Jurkat, Clone E6-1 (cell line): ENCODE data around the gene DPH5.
"Not testable (repeated sequence)": the region's sequence is repeated elsewhere in the genome, so short reads cannot be mapped to it uniquely, and the experiment has no call there.

Source experiments
- DNase-seq: peaks from one replicate; pipeline ENCODE4 v3.0.0-alpha.2; 2011; ENCODE audit warnings: low read depth, low spot score
- H3K4me3 ChIP-seq: 2 replicates; pipeline ENCODE4 v1.5.1; 2011; ENCODE audit warnings: mild to moderate bottlenecking, low read length, control low read depth, moderate library complexity

DPH5 gene

DNA sequence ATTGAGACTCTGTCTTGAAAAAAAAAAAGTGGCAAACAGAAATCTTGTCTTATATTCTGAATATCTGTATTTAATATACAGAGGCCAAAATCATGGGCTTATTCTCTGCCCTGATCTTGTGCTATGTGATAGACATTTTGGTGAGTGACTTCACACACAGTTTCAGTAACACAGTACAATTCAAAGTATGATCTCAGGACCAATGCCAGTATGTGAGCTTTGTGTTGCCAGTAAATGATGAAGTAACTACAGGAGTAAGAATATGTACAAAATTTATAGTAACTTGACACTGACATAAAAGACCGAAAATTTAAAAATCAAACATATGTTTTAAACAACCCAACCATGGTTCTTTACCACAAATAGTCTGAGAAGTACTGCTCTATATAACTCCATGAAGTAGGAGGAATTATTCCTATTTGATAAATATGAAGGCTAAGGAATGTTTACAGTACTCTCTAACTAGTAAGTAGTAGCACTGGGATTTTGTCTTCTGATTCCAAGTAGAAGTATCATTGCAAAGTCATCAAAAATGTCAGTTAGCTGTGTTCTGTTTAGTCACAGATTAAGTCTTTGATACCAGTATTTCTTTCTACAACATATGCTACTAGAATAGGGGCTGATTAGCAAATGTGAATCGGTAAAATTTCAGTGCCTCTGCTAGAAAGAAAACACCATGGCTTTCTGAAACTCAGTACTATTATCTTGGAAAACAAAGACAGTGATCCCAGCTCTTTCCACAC is 25.3 kb downstream of the DPH5 start:
- no peak overlapping the region for H3K4me3 ChIP-seq
- DNase-seq: no peak

DNA sequence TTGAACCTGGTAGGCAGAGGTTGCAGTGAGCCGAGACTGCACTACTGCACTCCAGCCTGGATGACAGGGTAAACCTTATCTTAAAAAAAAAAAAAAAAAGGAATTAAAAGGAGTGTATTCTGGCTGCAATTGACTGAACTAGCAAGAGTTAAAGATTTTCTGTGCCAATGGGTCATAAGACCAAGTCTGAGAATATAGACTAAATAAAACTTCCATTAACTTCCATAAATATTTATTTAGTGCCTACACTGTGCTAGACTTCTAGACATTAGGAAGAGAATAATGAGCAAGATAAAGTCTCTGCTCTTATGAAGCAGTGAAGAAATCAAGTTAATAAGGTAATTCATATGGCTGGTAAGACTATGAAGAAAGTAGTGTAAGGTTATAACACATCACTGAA is 27.2 kb downstream of the DPH5 start:
- DNase-seq: no peak

DNA sequence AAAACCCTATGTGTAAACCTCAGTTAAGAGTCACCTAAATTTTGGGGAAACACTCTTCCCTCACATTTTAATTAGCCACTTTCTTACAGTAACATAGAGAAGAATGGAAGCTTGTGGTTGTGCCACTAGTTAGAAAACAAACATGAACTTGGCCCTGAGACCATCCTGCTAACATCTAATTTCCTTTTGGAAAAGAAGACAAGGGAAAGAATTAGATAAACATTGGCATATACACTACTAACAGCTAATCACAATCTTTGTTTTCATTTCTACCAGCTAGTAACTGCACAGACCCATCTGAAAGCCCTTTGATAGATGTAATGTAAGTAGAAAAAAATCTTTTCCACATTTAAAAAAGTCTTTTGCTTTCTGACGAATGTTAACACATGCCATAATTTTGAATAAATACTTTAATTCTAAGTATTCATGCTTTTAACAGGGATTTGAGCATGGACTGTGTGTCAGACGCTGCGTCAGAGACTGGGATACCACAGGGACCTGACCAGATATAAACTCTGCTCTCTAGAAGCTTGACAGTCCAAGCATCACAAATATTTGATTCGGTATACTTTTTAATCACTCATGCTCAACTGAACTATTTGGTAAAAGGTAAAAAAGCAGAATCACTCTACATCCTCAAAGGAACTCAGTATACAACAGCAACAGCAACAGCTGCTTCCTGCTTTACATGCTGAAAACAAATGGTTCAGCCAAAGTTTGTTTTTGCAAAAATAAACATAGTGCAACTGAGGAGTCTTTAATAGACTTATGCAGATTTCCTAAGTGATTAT is 30.2 kb downstream of the DPH5 start:
- DNase-seq: no peak
- H3K4me3 ChIP-seq: no peak overlapping the region

More for the DNA sequence above, 27.2 kb downstream of the DPH5 start:
- no peak overlapping the region for H3K4me3 ChIP-seq

DNA sequence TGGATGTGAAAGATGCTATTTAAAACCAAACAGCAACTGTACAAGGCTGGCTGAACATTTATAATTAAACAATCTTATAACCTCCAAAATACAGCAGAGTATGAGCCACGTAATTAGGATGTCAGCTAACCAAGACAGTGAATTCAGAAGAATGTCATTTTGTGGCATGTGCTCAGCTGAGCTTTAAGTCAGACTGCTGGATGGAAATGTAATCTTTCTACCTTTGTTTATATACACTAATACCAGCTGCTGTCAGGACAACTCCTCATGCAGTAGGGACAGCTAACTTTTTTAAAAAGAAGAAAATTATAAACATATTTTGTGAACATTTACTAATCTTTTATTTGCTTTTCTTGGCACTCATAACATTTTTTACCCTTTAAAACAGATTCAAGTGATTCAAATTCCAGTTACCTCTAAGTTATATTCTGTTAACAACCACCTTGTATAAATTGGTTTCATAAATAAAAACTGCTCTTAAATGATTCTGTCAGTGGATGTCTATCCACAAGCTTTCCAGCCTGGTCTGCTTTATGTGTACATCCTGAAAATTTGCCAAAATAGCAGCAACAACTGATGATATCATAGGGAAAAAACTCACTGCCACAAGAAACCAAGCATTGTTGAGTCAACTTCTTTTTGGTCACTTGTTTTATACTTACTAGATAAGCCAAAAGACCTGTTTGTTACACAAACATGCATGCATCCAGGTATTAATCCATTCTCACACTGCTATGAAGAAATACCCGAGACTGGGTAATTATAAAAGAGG is 36.1 kb downstream of the DPH5 start:
- no peak for DNase-seq
- H3K4me3 ChIP-seq: no peak overlapping the region

DNA sequence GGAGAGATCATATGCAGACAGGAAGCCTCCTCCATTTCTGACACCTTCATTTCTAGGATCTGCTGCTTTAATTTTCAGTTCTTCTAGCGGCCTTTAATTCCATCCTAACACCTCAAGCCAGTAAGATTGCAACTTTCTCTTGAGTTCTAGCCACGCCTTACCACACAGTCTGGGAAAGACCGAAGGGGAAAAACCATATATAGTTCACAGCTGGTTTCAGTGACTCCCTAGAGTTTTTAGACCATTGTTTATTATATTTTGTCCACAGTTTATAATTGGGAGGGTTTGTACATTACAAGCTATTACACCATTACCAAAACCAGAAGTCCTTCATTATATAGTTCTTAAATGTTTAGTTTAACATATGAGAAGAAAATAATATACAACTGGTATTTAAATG is 37.5 kb downstream of the DPH5 start:
- no peak for DNase-seq
- no peak overlapping the region for H3K4me3 ChIP-seq

DNA sequence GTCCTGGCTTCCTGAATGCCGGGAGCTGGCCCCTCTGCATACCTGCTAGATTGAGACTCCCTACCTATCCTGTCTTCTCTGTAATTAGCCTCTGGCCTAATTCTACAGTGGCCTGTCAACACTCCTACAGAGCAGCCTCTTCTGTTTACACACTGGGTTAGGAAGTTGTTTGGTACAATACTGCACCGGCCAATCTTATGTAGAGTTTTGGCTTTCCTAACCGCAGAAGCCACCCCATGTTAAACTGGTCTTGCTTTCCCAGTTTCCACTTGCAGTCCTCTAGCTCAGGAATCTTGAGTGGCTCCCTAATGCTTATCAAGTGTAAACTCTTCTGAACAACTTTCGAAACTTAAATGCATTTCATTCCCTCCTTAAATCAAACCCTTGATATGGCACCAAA is 42.8 kb downstream of the DPH5 start:
- no peak for DNase-seq

DNA sequence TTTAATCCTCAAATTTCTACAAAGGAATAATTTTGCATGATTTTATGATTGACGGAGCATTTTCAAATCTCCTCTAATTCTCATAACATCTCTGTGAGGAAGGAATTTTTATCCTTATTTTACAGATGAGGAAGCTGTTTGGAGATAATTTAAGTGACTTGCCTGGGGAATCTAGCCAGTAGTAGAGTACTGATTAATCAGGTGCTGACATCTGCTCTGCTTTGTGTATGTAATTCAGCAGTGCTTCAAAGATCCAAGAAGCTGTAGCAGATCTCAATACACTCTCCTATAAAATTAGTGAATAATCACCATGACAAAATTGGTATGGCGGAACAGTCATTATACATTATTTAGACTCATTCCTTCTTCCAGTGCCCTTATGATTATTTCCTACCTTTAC is 46.0 kb downstream of the DPH5 start:
- no peak overlapping the region for H3K4me3 ChIP-seq
- DNase-seq: no peak

More for the DNA sequence above, 42.8 kb downstream of the DPH5 start:
- H3K4me3 ChIP-seq: no peak overlapping the region

DNA sequence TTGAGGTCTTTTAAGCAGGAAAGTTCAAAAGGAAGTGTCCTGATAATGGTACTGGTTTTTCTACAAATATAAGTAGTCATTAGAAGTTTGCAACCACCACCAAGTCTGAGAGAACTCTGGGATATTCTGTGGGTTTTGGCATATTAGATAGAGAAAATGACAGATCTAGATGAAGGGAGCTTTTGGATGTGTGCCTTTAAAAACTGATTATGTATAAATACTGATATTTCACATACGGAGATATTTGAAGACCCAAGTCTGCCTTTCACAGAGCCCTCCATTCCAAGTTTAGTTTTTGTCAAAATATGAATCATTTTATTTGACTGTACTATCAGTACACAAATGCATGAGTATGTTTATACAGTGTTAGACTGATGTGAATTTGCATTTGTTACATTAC is 48.6 kb downstream of the DPH5 start:
- DNase-seq: no peak
- H3K4me3 ChIP-seq: no peak overlapping the region

DNA sequence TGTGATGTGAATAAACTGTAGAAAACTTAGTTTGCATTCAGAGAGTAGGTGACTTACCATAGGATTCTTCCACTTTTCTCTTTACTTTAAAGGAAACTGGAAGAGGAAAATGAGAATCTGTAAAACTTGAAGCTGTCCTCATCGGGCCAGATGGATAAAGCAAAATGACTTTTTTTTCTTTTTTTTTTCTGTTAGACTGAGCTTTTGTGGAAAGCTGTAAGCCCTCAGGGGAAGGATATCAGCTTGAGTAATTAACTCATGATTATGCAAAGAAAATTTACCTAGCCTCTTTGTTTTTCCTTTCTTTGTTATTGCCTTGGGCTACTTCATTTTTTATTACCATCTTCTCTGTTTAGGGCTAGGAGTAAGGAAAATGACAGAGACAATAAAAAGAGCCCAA is 53.4 kb downstream of the DPH5 start:
- H3K4me3 ChIP-seq: no peak overlapping the region

DNA sequence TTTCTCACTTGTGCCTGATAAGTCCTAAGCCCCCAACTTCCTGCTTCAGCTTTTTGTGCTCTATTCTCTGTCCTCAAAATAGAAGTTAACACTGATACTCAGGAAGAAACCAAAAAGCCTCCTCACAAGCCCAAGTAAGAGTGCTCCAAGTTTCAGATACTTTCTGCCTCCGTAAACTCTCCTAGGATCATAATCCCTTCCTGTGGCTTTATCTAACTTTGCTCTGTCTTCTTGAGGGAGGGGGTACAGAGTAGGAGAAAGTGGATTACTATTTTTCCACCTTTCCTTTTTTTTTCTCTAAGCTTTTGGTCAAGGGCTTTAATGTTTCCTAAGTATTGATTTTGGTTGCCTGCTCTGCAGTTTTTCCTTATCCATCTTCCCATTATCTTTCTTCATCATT is 54.6 kb downstream of the DPH5 start:
- peak; percentile 20 for DNase-seq
- no peak overlapping the region for H3K4me3 ChIP-seq

More for the DNA sequence above, 53.4 kb downstream of the DPH5 start:
- no peak for DNase-seq

DNA sequence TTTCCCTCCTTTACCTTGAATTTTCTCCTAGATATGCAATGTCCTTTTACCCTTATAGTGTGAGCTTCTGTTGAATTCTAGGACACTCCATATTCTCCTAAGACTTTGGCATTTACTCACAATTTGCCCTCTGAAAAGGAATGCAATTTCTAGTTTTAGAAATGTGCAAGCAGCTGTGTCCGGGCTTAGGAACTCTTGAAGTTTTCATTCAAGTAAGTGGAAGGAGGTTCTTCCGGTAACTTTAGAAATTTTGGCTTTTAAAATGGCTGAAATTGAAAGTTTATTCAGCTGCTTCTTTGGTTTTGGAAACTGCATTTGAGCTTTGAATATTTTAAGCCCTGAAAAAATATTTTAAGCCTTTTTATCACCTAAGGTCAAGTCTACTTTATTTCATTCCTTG is 56.3 kb downstream of the DPH5 start:
- no peak overlapping the region for H3K4me3 ChIP-seq
- no peak for DNase-seq

DNA sequence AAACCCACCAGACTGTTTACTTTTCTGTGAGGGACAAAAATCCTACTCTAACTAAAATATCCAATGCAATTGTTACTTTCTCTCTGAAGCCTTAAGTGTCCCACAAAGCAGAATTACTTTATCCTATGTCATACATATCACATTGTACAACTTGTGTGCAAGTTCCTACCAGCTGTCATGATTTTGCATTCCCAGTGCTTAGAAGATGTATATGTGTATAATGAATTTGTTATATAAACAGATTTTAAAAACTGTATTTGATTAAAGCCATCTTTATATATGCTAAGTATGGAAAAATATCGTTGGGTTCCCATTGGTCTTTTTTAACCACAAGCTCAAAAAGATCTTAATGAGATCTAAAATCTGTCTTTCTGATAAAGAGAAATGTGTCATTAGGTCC is 57.0 kb downstream of the DPH5 start:
- no peak for DNase-seq
- H3K4me3 ChIP-seq: no peak overlapping the region

DNA sequence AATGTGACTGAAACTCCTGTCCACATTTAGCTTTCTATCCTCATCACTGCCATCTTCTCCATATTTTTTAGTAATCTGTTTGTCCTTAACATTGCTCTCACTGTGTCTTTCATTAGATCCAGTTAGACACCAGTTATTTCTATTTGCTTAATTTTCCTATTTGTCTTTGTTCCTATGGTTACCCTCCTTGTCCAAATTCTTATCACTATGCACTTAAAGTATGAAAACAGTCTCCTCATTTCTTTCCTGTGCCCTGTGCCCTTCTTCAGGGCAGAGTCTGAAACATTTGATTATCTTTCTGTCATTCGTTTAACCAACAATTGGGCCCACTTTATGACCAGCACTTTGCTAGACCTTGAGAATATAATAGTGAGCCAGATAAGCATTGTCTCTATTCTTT is 65.5 kb downstream of the DPH5 start:
- H3K4me3 ChIP-seq: no peak overlapping the region
- no peak for DNase-seq

DNA sequence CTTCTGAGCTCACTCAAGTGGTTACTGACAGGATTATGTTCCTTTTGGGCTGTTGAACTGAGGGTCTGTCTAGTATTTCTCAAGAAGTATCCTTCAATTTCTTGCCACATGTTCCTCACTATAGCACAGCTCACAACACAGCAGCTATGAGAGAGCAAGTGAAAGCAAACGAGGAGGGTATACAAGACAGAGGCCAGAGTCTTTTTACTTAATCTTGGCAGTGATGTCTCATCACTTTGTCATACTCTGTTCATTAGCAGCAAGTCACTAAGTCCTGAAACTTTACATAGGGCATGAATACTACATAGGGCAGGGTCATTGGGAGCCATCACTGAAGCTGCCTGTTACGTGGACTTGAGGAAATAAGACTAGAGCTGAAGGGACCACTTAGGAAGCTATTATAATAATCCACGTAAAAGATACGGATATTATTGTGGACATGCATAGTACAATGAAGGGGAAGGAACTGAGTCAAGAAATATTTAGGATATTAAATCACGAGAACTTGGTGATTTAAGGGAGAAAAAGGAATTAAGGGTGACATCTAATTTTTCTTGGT is 66.0 kb downstream of the DPH5 start:
- DNase-seq: no peak
- H3K4me3 ChIP-seq: no peak overlapping the region

DNA sequence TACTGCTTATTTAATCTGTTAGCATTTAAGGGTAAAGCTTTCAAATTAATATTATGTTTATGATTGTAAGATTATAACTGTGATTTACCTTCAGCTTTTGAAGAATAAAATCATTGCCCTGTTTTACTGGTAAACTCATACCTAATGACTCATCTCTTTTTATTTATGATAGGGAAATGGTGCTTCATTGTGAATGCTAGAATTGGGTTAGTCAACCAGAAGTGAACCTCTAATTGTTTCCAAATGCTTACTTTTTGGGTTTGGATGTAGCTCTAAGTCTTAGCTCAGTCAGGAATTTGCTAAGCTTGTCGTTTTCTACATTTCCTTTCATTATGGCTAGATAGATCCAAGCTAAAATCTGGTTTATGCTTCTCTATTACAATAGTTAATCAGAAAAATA is 70.3 kb downstream of the DPH5 start:
- no peak overlapping the region for H3K4me3 ChIP-seq
- no peak for DNase-seq

DNA sequence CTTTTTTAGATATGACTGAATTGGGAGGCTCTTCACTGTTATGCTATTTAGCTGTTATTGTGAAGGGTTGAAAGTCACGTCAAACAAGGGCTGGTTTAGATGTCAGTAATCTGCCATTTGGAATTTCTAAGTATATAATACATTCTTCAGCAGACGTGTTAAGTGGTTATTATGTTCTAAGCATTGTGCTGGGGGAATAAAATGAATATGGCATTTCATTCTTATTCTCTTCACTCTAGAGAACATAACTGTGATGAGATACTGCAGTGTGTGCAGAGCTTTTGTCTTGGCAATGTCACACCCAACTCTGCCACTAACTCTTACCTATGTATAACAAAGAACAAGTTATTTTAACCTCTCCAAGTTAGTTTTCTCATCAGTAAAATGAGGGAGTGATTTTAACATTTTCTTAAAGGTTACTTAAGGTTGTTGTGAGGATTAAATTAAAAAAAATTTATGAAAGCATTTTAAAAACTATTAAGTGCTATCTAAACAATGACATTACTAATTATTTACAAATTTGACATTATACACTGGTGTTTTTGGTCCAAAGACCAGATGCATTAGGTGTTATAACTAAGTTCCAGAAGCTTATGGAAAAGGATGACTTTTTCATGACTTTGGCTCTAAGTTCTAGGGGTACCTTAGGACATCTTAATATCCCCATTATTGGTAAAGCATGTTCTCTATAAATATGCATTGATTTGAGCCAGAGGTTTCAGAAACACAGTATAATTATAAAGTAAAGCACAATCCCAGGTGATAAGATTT is 71.4 kb downstream of the DPH5 start:
- DNase-seq: no peak
- H3K4me3 ChIP-seq: no peak overlapping the region

DNA sequence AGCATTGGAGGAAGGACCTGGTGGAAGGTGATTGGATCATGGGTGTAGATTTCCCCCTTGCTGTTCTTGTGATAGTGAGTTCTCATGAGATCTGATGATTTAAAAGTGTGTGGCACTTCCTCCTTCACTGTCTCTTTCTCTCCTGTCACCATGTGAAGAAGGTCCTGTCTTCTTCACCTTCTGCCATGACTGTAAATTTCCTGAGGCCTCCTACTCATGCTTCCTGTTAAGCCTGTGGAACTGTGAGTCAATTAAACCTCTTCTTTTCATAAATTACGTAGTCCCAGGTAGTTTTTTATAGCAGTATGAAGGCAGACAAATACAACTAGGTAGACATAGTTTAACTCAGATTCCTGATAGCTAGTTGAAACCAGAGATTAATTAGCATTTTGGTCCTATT is 72.6 kb downstream of the DPH5 start:
- not testable (repeated sequence) for H3K4me3 ChIP-seq, DNase-seq

DNA sequence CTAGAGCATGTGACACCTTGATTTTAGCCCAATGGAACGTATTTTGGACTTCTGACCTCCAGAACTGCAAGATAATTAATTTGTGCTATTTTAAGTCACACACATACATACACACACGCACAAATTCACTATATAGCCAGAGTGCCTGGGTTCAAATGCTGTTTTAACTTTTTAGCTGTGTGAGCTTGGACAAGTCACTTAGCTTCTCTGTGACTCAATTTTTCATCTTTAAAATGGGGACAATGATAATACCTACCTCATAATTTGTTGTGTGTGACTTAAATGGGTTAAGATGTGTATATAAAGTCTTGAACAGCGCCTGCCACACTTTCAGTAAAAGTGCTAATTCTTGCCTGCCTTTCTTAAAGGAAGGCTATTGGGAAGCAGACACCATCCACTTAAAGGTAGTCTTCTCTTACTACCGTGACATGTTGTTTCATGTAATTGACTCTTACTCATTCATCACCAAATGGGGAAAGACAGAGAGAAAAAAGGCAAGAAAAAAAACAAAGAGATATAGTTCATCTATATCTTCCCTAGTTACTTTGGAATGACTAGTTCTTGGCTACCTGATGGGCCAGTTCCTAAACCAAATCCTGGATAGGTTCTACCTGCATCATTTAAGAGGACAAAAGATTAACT is 73.4 kb downstream of the DPH5 start:
- H3K4me3 ChIP-seq: no peak overlapping the region
- DNase-seq: no peak

DNA sequence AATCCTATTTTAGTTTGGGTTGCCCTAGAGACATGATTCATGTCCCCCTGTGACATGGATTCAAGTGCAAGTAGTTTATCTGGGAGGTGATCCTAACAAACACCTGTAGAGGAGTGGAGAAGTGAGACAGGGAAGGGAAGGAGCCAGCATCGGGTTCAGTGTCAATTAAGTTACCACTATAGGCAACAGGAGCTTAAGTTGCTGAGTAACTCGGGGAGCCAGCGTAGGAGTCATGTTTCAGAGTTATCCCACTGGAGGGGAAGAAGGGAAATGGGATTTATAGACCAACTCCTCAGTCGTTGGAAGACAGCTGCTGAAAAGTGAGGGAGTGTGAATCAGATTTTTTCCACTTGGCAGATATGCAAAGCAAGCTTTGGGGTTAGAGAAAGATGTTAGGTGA is 74.8 kb downstream of the DPH5 start:
- no peak overlapping the region for H3K4me3 ChIP-seq
- no peak for DNase-seq
